GM23338 (cell line): ENCODE measurements around the gene TIGAR.

Experiments used
- CREB1 ChIP-seq: fragments of 250-450 bp; sonication (Bioruptor Pico); IDR thresholded peaks from 2 replicates; pipeline ENCODE4 v1.5.0; 2020; ENCODE audit warnings: low read depth, mild to moderate bottlenecking, moderate library complexity
- CTCF ChIP-seq, 2 experiments: fragments of 200-600 bp in 1 of 2; sonication (generic) in 1 of 2; conservative IDR thresholded peaks; 2 replicates each; pipeline versions ENCODE4 v1.5.1 to v1.6.1; 2016 to 2017; ENCODE audit warnings: antibody characterized with exemption in 2 of 2, low read depth in 2 of 2, mild to moderate bottlenecking in 2 of 2, moderate library complexity in 1 of 2
- EZH2 ChIP-seq: fragments of 200-600 bp; sonication (generic); IDR thresholded peaks from one replicate; pipeline ENCODE4 v1.8.0; 2017; ENCODE audit warnings: antibody characterized with exemption, mild to moderate bottlenecking, low read depth; ENCODE audit not compliant: unreplicated experiment
- EZH2phosphoT487 ChIP-seq: fragments of 200-600 bp; sonication (generic); IDR thresholded peaks from one replicate; pipeline ENCODE4 v1.8.1; 2018; ENCODE audit warnings: antibody characterized with exemption; ENCODE audit not compliant: unreplicated experiment
- POLR2AphosphoS5 ChIP-seq: IDR thresholded peaks from 2 replicates; pipeline ENCODE4 v1.6.1; 2016; ENCODE audit warnings: antibody characterized with exemption, low read depth
- REST ChIP-seq: IDR thresholded peaks from one replicate; pipeline ENCODE4 v1.6.1; 2018; ENCODE audit warnings: antibody characterized with exemption; ENCODE audit not compliant: unreplicated experiment

DNA sequence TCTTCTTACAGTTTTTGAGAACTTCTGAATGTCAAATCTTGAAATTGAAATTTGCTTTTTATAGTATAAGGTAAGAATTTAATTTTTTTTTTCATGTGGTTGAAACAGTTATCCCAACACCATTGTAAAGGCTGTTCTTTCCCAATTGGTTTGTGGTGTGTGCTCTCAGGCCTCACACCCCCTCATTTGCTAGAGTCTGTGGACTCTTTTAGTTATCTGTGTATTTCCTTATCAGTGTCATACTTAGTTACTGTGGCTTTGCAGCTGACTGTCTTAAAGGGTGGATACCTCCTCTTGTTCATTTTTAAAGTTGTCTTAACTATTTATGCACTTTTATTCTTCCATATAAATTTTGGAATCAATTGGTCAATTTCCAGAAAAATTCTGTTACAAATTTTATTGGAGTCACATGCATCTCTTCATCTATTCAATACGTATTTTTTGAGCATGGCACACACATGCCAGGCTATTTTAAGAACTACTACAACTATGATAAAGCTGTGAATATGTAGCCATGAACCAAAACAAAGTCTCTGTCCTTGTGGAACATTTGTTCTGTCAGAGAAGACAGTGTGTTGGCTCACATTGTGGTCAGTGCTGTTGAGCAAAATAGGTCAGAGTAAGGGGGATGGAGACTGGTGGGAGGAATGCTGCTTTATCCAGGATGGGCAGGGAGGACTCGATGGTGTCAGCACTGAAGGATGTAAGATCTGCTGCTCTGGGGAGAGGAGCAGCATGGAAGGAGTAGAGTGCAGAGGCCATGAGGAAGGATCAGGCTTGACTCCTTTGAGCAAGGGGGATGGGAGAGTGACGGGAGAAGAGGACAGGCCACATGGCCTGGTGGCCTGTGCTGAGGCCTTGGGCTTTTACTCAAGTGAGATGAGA, 34.4 kb downstream of the TIGAR start:
- TF ChIP-seq CTCF (conservative IDR thresholded peaks at IDR 0.05; ENCODE audit: low read depth in 2 of 2) (no peak), EZH2 (no peak), EZH2phosphoT487 (no peak), POLR2AphosphoS5 (no peak), REST (no peak), CREB1 (CRISPR knock-in tag) (no peak)
